ENCODE results near the gene CDHR4. TPM values are rescaled to one million over a fixed set of nuclear protein-coding genes. Genes with fewer than 3 reads are reported as not detected.

The CDHR4 gene
- total and polyA plus RNA-seq, 2 donors (not counting 1 experiment from before 2014, with no cell fraction given) = 0.18 to 0.32 TPM

- ChIA-PET CTCF (interaction anchor here (0.7 kb wide), 1 partner anchor 26 kb away, joined by 3 read pairs; no protein-coding TSS in a partner anchor), POLR2A (no interaction called here)
- H3K27ac Mint-ChIP-seq = no peak overlapping the region
- no peak overlapping the region for H3K4me3 ChIP-seq (ENCODE audit: control extremely low read depth in 1 of 5, extremely low read depth in 1 of 5, insufficient read depth in 1 of 5, low read depth in 2 of 5, low read length in 4 of 5)
- peaks cover 81% of the 10 kb centered on the region for H4K20me1 ChIP-seq (ENCODE audit: control insufficient read depth, insufficient read depth, low read length, poor library complexity, severe bottlenecking)
- WGBS (ENCODE audit: insufficient coverage) = no CpG with 5 or more reads among the region's 3 CpGs
- intact Hi-C loops (cut with micrococcal nuclease) = no loop called here
- TF ChIP-seq CTCF (IDR thresholded peaks at IDR 0.05) = no peak
- TF ChIP-seq EZH2 (IDR thresholded peaks at IDR 0.05; ENCODE audit: borderline replicate concordance, insufficient read depth, low read depth, low read length, poor library complexity, severe bottlenecking) = no peak
- H3K4me1 Mint-ChIP-seq = peaks cover 16% of the 10 kb centered on the region
- no peaks in the 10 kb centered on the region for H3K9me3 ChIP-seq (ENCODE audit: control extremely low read depth in 1 of 3, control insufficient read depth in 2 of 3, insufficient read depth in 1 of 3, low read length in 2 of 3)
- no peaks in the 10 kb centered on the region for H3K27me3 Mint-ChIP-seq
- peaks cover 95% of the 10 kb centered on the region for H3K79me2 ChIP-seq (ENCODE audit: control insufficient read depth, insufficient read depth, low read length)
- peaks cover 4 to 19% of the 10 kb centered on the region in 2 experiments for H3K36me3 ChIP-seq (replicated peaks in 1 of 2; ENCODE audit: control extremely low read depth in 1 of 2, control insufficient read depth in 1 of 2, extremely low read depth in 1 of 2, insufficient read depth in 2 of 2, low read length in 1 of 2)
- H3K4me3 Mint-ChIP-seq = no peak overlapping the region
- no peak overlapping the region for H3K27ac ChIP-seq (ENCODE audit: low read length in 2 of 2)
- no peak overlapping the region for H2AFZ ChIP-seq (ENCODE audit: insufficient read depth, low read depth, low read length, poor library complexity, severe bottlenecking)
- no peaks in the 10 kb centered on the region for H3K4me1 ChIP-seq (ENCODE audit: control insufficient read depth in 2 of 2, insufficient read depth in 2 of 2, low read length in 2 of 2)
- ATAC-seq (ENCODE audit: low read depth) = no peak
- no peak for DNase-seq
- no peaks in the 10 kb centered on the region for H3K9me3 Mint-ChIP-seq (ENCODE audit: insufficient read depth)
- H3K4me2 ChIP-seq (replicated peaks; ENCODE audit: low read depth, low read length, poor library complexity, severe bottlenecking) = no peak overlapping the region
- no peak overlapping the region for H3K9ac ChIP-seq (ENCODE audit: low read length)
- no peaks in the 10 kb centered on the region for H3K27me3 ChIP-seq (replicated peaks in 1 of 4; ENCODE audit: control extremely low read depth in 1 of 4, control insufficient read depth in 3 of 4, insufficient read depth in 4 of 4, low read length in 3 of 4)
Observed at GRCh38 chr3:49761661-49762060, 38.0 kb downstream of the CDHR4 start.

GRCh38 chr3:49759226-49759625 lies 40.4 kb downstream of the CDHR4 start:
- Mint-ChIP-seq H3K27ac (no peak overlapping the region), H3K27me3 (no peaks in the 10 kb centered on the region), H3K4me1 (peaks cover 25% of the 10 kb centered on the region), H3K9me3 (ENCODE audit: insufficient read depth) (no peaks in the 10 kb centered on the region), H3K4me3 (no peak overlapping the region)
- peaks cover 0 to 4% of the 10 kb centered on the region in 2 donors for H3K4me1 ChIP-seq (ENCODE audit: control insufficient read depth in 2 of 2, insufficient read depth in 2 of 2, low read length in 2 of 2)
- H3K79me2 ChIP-seq (ENCODE audit: control insufficient read depth, insufficient read depth, low read length) = peaks cover 98% of the 10 kb centered on the region
- no peak overlapping the region for H3K27ac ChIP-seq (ENCODE audit: low read length in 2 of 2)
- intact Hi-C loops (cut with micrococcal nuclease) = no loop called here
- H3K4me3 ChIP-seq (ENCODE audit: control extremely low read depth in 1 of 5, extremely low read depth in 1 of 5, insufficient read depth in 1 of 5, low read depth in 2 of 5, low read length in 4 of 5) = no peak overlapping the region
- no peak overlapping the region for H2AFZ ChIP-seq (ENCODE audit: insufficient read depth, low read depth, low read length, poor library complexity, severe bottlenecking)
- H4K20me1 ChIP-seq (ENCODE audit: control insufficient read depth, insufficient read depth, low read length, poor library complexity, severe bottlenecking) = peaks cover 85% of the 10 kb centered on the region
- DNase-seq (no peak), ATAC-seq (ENCODE audit: low read depth) (no peak)
- POLR2A ChIA-PET = no interaction called here
- no peak overlapping the region for H3K9ac ChIP-seq (ENCODE audit: low read length)
- TF ChIP-seq CTCF (IDR thresholded peaks at IDR 0.05) = no peak
- no peak for TF ChIP-seq EZH2 (IDR thresholded peaks at IDR 0.05; ENCODE audit: borderline replicate concordance, insufficient read depth, low read depth, low read length, poor library complexity, severe bottlenecking)
- WGBS (ENCODE audit: insufficient coverage) = no CpG with 5 or more reads among the region's 1 CpG
- H3K36me3 ChIP-seq (replicated peaks in 1 of 2; ENCODE audit: control extremely low read depth in 1 of 2, control insufficient read depth in 1 of 2, extremely low read depth in 1 of 2, insufficient read depth in 2 of 2, low read length in 1 of 2) = peaks cover 4 to 14% of the 10 kb centered on the region in 2 experiments
- no peaks in the 10 kb centered on the region for H3K9me3 ChIP-seq (ENCODE audit: control extremely low read depth in 1 of 3, control insufficient read depth in 2 of 3, insufficient read depth in 1 of 3, low read length in 2 of 3)
- no peak overlapping the region for H3K4me2 ChIP-seq (replicated peaks; ENCODE audit: low read depth, low read length, poor library complexity, severe bottlenecking)
- H3K27me3 ChIP-seq (replicated peaks in 1 of 4; ENCODE audit: control extremely low read depth in 1 of 4, control insufficient read depth in 3 of 4, insufficient read depth in 4 of 4, low read length in 3 of 4) = no peaks in the 10 kb centered on the region
- CTCF ChIA-PET = no interaction called here

Measured in B cell (primary cell).